Measurements from ENCODE around the gene MOB2.
A peak's percentile ranks its signal among the peaks of the same experiment; 100 is the strongest.

MOB2 gene

GRCh38 chr11:1458340-1459218, 28.0 kb downstream of the MOB2 start:
- peak in 30 of 56 donors; percentile 9 to 64 (median 30) for DNase-seq

GRCh38 chr11:1457856-1458255, 28.7 kb downstream of the MOB2 start:
- DNase-seq, result no peak

GRCh38 chr11:1457326-1457680, 29.3 kb downstream of the MOB2 start:
- DNase-seq, result no peak

- DNase-seq, result no peak
Measured at GRCh38 chr11:1456596-1457325, 29.8 kb downstream of the MOB2 start.

- DNase-seq, result no peak
Measured at GRCh38 chr11:1456176-1456575, 30.4 kb downstream of the MOB2 start.

- DNase-seq, result no peak
Measured at GRCh38 chr11:1455763-1456060, 30.9 kb downstream of the MOB2 start.

- no peak for DNase-seq
Measured at GRCh38 chr11:1455032-1455762, 31.4 kb downstream of the MOB2 start.

- no peak for DNase-seq
Measured at GRCh38 chr11:1454576-1454975, 32.0 kb downstream of the MOB2 start.

GRCh38 chr11:1453611-1454034, 33.0 kb downstream of the MOB2 start:
- DNase-seq, result peak in 1 of 56 donors; percentile 37

GRCh38 chr11:1452744-1453143, 33.8 kb downstream of the MOB2 start:
- no peak for DNase-seq

GRCh38 chr11:1451781-1452470, 34.7 kb downstream of the MOB2 start:
- no peak for DNase-seq

- DNase-seq, result no peak
Measured at GRCh38 chr11:1450949-1451710, 35.4 kb downstream of the MOB2 start.

GRCh38 chr11:1450344-1450875, 36.2 kb downstream of the MOB2 start:
- DNase-seq, result no peak

GRCh38 chr11:1449490-1450243, 36.9 kb downstream of the MOB2 start:
- no peak for DNase-seq

- no peak for DNase-seq
Measured at GRCh38 chr11:1448882-1449281, 37.7 kb downstream of the MOB2 start.

GRCh38 chr11:1447845-1448825, 38.4 kb downstream of the MOB2 start:
- DNase-seq, result peak in 23 of 56 donors; percentile 15 to 71 (median 34)

GRCh38 chr11:1446623-1447022, 40.0 kb downstream of the MOB2 start:
- DNase-seq, result no peak

GRCh38 chr11:1445741-1446445, 40.7 kb downstream of the MOB2 start:
- DNase-seq, result no peak

All from nucleus accumbens (tissue), 56 donors.